GM21786 (cell line): Measurements from ENCODE around the gene PBX3.

Source experiments
- ATAC-seq: cut with Tn5 transposase; IDR thresholded peaks from one replicate; pipeline ENCODE4 v1.9.1; 2021; ENCODE audit not compliant: unreplicated experiment

Gene PBX3

GRCh38 chr9:125748446-125749099, 1.4 kb downstream of the PBX3 start:
- no peak for ATAC-seq

- ATAC-seq: no peak
These were observed 2.2 kb downstream of the PBX3 start for GRCh38 chr9:125749287-125749935.

GRCh38 chr9:125749951-125750626, 2.9 kb downstream of the PBX3 start:
- no peak for ATAC-seq

- ATAC-seq: no peak
These were observed 3.4 kb downstream of the PBX3 start for GRCh38 chr9:125750627-125751011.

GRCh38 chr9:125752070-125752628, 5.0 kb downstream of the PBX3 start:
- ATAC-seq: no peak

GRCh38 chr9:125754096-125754495, 6.9 kb downstream of the PBX3 start:
- no peak for ATAC-seq

- no peak for ATAC-seq
These were observed 8.2 kb downstream of the PBX3 start for GRCh38 chr9:125755340-125755739.

GRCh38 chr9:125756518-125756917, 9.3 kb downstream of the PBX3 start:
- no peak for ATAC-seq

- ATAC-seq: no peak
These were observed 10.7 kb downstream of the PBX3 start for GRCh38 chr9:125757834-125758233.

- ATAC-seq: no peak
These were observed 12.0 kb downstream of the PBX3 start for GRCh38 chr9:125758986-125759763.

- no peak for ATAC-seq
These were observed 12.6 kb downstream of the PBX3 start for GRCh38 chr9:125759764-125760129.

GRCh38 chr9:125760537-125760936, 13.4 kb downstream of the PBX3 start:
- no peak for ATAC-seq

GRCh38 chr9:125761676-125762450, 14.7 kb downstream of the PBX3 start:
- no peak for ATAC-seq

- ATAC-seq: no peak
These were observed 16.2 kb downstream of the PBX3 start for GRCh38 chr9:125763394-125763801.

- ATAC-seq: no peak
These were observed 17.0 kb downstream of the PBX3 start for GRCh38 chr9:125764198-125764597.

GRCh38 chr9:125766468-125767221, 19.5 kb downstream of the PBX3 start:
- ATAC-seq: no peak

- ATAC-seq: no peak
These were observed 20.2 kb downstream of the PBX3 start for GRCh38 chr9:125767349-125767748.

GRCh38 chr9:125768803-125769202, 21.6 kb downstream of the PBX3 start:
- no peak for ATAC-seq

- no peak for ATAC-seq
These were observed 23.9 kb downstream of the PBX3 start for GRCh38 chr9:125771037-125771436.

GRCh38 chr9:125772740-125773139, 25.6 kb downstream of the PBX3 start:
- ATAC-seq: no peak
